ENCODE results near the gene BID. TPM values are rescaled to one million over a fixed set of nuclear protein-coding genes. Genes with fewer than 3 reads are reported as not detected.
"Not testable (repeated sequence)": the region's sequence is repeated elsewhere in the genome, so short reads cannot be mapped to it uniquely, and the experiment has no call there.

Gene BID
- total RNA-seq, 2 donors from 2014 or later: 11.8 to 13.0 TPM

DNA sequence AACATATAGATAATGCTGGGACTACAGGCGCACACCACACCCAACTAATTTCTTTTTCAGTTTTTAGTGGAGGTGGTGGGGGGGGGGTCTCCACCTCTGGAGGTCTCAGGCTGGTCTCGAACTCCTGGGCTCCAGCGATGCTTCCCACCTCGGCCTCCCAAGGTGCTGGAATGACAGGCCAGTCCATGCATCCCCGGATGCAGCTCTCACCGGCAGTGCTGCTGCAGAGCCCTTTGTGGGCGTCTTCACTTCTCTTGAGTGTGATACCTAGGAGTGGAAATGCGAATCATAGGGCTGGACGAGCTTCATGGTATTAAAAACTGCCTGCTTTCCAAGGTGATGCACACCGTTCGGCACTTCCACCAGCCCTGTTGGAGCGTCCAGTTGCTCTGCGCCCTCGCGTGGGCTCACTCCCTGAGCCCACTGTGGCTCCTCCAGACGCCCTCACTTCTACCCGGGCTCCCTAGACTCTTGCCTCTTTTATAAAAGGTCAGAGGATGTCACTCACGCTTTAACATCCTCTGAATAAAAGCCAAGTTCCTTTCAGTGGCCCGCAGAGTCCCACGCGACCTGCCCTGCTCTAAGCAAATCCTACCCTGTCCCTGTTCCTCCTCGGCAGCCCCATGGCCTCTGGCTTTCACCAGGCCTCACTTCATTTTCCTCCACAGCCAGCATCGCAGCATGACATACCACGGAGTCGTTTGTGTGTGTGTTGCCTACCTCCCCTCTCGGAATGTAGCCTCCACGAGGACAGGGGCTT, 837 bp upstream of the BID start:
- intact Hi-C loops (cut with DNase I): no loop called here
- DNase-seq (ENCODE audit: low spot score): no peak

- intact Hi-C loops (cut with DNase I): no loop called here
- no peak for DNase-seq (ENCODE audit: low spot score)
Observed at GRCh38 chr22:17773606-17774205, 563 bp downstream of the BID start.

DNA sequence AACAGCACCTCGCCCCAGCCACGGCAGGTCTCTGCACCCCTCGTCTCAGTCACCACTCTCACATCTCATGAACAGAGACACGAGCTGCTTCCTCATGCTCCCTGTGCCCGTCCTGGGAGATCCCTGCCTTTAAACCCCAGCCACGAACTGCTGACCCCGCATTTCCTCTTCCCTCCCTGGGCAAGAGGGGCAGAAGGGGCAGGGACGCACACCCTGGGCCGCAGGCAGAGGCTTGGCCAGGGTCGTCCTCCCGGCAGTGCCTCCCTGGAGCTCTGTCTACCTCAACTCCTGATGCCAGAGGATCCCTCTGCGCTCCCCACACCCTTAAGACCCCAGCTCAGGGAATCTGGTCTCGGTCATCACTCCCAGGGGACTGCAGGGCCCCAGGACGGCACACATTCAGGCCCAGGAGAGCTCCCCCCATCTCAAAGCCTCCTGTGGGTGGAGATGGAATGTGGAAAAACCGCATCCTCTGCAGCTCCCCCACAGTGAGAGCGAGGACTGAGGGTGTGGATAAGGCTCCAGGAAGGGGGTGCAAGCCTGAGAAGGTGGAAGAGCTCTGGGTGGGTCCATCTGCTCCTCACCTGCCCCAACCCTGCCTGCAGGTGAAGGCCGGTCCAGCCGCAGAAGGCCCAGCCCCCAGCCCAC, 1.2 kb downstream of the BID start:
- DNase-seq (ENCODE audit: low spot score): no peak
- intact Hi-C loops (cut with DNase I): no loop called here

GRCh38 chr22:17772249-17772957, 1.9 kb downstream of the BID start:
- no peak for DNase-seq (ENCODE audit: low spot score)
- intact Hi-C loops (cut with DNase I): no loop called here

DNA sequence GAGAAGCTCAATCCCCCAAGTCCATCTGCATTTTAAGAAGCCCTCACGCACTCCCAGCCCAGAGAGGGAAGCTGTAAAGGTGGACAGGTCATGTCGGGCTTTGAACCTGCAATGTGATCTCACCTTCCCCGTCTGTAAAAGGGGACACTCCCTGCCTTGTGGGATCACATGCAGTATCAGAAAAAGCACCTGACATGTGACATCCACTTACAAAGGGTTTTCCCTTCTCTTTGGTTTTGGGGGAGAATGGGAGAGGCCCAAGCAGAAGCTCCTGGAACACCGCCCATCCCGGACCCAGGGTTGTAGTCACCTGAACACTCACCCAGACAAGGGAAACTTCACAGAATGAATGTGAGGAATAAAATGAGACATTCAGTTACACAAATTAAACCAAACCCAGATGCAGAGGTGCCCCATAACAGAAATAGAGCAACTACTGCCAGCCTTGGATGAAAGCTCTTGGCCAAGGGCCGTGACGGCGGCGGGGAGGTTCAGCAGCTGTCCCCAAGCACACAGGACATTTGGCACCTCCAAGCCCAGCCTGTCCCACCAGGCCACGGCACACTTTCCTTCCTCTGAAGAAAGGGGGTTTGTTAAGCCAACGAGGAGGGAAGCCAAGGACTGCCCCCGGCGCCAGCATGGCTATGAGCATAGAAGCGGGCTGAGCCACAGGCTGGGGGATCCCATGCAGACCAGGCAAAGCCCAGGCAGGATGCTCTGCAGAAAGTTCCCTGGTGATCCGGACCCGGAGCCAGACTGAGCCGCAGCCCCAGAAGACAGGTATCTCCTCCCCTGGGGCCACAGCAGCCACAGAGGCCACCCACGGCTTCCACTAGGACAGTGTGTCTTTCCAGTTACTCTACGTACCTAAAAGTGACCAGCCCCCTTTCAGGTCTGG, 3.8 kb downstream of the BID start:
- DNase-seq (ENCODE audit: low spot score): no peak
- intact Hi-C loops (cut with DNase I): no loop called here

GRCh38 chr22:17769716-17770082, 4.6 kb downstream of the BID start:
- intact Hi-C loops (cut with DNase I): no loop called here
- DNase-seq (ENCODE audit: low spot score): no peak

DNA sequence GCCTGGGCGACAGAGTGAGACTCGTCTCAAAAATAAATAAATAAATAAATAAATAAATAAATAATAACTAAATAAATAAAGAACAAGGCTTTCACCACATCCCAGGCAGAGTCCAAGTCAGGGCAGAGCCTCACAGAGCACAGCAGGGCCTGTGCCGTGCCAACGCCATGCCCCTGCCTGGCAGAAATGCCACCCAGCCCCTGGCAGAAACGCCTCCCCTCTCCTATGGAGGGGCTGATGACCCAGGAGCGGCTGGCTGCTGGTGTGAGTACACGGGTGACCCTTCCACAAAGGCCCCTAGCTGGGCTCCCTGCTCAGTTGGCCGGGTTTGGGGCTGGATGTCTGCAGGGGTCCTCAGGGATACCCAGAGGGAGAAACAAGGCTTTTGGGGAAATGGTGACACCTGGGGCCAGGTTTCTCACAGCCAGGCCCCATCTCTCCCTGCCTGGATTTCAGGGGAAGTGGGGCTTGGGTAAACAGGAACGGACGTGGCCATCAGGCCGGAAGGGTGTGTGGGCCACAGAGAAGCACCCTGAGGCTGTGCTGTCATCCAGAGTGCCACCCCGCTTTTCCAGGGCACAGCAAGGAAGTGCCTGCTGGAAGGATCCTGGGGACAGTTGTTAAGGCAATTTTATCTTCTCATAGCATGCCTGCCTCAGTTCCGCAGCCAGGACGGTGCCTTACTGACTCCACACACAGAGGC, 5.1 kb downstream of the BID start:
- intact Hi-C loops (cut with DNase I): no loop called here

DNA sequence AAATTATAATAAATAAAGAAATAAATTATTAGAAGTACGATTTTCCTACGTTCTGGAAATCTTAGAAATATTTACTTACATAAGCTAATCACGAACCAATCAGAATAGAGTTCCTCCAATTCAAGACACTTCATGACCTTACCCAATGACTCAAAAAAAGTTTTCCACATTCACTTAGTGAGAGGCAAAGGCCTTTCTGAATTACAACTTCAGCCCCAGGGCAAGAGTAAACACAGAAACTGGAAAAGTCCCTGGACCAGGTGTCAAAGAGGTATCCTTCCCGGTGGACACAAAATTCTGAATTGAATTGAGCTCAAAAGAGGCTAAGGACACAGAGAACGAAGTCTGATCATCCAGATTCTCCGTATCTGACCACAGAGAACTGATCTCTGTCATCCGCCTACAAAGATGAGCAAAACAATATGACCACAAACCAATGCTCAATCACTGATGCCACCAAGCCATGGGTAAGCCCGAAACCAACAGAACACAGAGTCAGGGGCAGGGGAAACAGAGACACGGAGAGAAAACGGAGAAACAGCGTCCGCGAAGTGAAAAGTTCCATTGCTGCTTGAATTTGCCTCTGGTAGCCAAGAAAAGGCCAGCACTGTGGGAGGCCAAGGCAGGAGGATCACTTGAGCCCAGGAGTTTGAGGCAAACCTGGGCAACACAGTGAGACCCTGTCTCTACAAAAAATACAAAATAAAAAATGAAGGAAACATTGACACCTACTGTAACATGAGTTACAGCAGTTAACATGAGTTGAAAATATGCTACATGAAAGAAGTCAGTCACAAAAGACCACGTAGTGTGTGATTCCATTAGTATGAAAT, 6.8 kb downstream of the BID start:
- intact Hi-C loops (cut with DNase I): no loop called here
- DNase-seq (ENCODE audit: low spot score): no peak

More for the DNA sequence above, 5.1 kb downstream of the BID start:
- DNase-seq (ENCODE audit: low spot score): no peak

- intact Hi-C loops (cut with DNase I); DNase-seq (ENCODE audit: low spot score): not testable (repeated sequence)
Observed at GRCh38 chr22:17764852-17765251, 9.4 kb downstream of the BID start.

DNA sequence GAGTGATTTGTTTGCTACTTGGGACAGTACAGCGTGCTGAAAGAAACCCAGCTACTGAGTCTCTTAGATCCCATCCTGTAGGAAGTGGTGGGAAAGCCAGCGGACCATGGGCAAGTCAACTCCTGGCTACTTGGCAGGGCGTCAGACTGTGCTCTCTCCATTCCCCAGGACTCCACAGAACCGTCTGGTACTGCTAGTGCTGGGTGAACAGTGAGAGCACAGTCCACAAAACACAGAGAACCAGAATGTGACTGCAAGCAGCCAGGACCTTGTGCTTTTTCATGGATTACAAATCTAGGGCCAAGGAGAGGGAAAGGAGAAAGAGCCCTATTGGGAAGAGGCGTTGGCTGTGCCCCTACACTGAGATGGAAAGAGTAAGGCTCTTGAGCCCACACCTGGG, 10.2 kb downstream of the BID start:
- DNase-seq (ENCODE audit: low spot score): no peak
- intact Hi-C loops (cut with DNase I): no loop called here

GRCh38 chr22:17763442-17763841, 10.8 kb downstream of the BID start:
- DNase-seq (ENCODE audit: low spot score); intact Hi-C loops (cut with DNase I): not testable (repeated sequence)

- DNase-seq (ENCODE audit: low spot score): no peak
- intact Hi-C loops (cut with DNase I): no loop called here
Observed at GRCh38 chr22:17761138-17761488, 13.2 kb downstream of the BID start.

DNA sequence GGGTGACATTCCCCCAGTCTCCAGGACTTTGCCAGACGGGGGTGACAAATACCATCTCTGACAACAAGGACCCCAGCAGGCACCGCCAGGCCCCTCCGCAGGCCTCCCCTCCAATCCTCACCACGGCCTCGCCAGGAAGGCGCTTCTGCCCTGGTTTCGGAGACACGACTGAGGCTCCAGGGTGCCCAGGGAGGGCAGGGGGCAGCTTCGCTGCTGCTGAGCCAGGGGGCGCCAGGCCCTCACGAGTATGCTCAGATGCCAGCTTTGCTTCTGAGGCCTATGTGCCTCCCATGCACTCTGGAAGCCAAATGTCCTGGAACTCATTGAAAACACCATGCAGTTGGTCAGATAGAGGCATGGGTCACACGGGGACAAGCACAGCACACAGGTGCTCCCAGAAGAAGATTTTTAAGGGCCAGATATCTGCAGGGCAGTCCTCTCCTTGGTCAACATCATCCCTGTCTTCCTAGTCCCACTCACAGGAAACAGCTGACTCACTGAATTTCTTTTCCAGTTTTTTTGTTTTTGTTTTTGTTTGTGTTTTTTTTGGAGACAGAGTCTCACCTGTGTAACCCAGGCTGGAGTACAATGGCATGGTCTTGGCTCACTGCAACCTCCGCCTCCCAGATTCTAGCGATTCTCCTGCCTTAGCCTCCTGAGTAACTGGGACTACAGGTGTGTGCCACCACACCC, 19.9 kb downstream of the BID start:
- no peak for DNase-seq (ENCODE audit: low spot score)
- intact Hi-C loops (cut with DNase I): no loop called here

DNA sequence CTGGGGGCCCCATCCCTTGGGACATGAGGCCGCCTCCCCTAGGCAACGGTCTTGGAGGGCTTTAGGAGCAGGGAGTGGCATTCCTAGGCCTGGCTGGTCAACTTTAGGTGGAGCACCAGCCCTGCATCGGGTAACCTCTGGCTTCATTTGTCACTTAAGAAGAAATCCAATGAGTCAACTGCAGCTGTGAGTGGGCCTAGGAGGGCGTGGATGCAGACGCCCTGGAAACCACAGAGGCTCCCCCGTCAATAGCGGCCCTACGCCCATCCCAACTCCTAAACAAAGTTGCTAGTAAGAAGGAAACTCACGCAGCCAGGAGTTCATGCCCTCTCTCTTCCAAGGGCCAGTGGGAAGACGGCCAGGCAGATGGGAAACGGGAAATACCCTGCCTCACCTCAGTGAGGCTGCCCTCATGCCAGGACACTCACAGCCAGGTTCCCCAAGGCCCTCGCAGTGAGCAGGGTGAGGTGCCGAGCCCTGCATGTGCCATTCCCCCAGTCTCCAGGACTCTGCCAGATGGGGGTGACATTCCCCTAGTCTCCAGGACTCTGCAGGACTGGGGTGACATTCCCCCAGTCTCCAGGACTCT, 20.8 kb downstream of the BID start:
- intact Hi-C loops (cut with DNase I): no loop called here
- DNase-seq (ENCODE audit: low spot score): no peak

DNA sequence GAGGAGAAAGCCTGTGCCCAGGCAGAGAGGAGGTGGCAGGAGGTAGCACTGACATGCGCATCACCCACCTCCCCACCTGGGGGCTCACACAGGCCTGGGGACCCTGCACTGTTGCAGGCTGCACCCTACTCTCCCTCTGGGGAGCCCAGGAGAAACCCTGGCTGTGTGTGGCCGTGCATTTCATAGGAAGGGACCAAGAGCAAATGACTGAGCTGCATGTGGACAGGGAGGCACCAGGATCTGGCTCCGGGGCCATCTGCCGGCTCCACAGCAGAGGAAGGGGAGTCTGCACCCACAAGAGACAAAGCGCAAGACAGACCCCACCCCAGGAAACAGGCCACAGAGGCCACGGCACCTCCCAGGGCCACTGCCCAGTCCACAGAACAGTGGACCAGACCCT, 22.7 kb downstream of the BID start:
- intact Hi-C loops (cut with DNase I): no loop called here
- DNase-seq (ENCODE audit: low spot score): peak; percentile 60

DNA sequence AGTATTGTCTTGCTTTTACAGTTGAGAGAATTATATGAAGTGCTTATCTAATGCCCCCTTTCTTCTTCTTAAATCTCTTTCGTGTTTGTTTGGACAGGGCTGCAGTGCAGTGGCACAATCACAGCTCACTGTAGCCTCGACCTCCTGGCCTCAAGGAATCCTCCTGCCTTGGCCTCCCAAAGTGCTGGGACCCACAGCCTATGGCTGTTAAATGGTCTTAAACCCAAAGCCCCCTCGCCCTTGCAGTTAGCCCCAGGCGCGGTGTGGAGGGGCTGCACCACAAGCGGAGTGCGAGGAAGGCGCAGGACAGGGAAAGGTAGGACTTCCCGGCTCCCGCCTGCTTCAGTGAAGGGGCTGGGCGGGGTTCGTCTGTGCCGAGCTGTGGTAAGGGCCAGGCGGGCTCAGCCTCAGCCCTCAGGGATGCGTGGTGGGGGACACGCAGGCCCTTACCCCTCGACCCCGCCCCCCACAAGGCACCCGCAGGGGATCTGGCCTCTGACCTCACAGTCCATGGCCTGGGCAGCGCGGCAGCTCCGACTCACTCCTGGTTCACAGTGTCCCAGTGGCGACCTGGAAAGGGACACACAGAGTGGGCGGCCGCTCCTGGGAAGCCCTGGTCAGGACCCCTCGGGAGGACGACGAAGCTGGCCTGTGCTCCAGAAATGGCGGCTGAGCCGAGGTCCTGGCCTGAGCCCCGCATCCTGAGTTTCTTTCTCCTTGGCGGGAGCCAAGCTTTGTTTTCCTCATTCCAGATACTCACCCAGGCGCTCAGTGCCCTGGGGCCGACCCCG, 24.5 kb downstream of the BID start:
- intact Hi-C loops (cut with DNase I): loop anchor here in 1 of 2 donors (1.0 kb wide), 1 partner anchor 19 kb away; no protein-coding TSS in a partner anchor
- peak; percentile 74 for DNase-seq (ENCODE audit: low spot score)
